Smooth muscle cell (in vitro differentiated cells): ENCODE measurements around the gene SPATC1L. TPM values are rescaled to one million over a fixed set of nuclear protein-coding genes. Genes with fewer than 3 reads are reported as not detected.

Experiments used
- DNase-seq: peaks from one replicate; lab custom pipeline; 2025; ENCODE audit not compliant: unreplicated experiment; lab: John Stamatoyannopoulos, UW
- H2AFZ ChIP-seq: fragments of 200-600 bp; sonication (generic); 2 replicates; pipeline ENCODE4 v1.6.0; 2016; ENCODE audit warnings: antibody characterized with exemption, low read depth, mild to moderate bottlenecking
- H3F3A ChIP-seq: fragments of 200-600 bp; sonication (generic); 2 replicates; pipeline ENCODE4 v1.6.0; 2017; ENCODE audit warnings: antibody characterized with exemption, low read depth
- H3K27ac ChIP-seq: fragments of 200-600 bp; sonication (generic); 2 replicates; pipeline ENCODE4 v1.5.1; 2016; ENCODE audit warnings: low read depth, mild to moderate bottlenecking
- H3K27me3 ChIP-seq: fragments of 200-600 bp; sonication (generic); 2 replicates; pipeline ENCODE4 v1.6.1; 2016; ENCODE audit warnings: low read depth, mild to moderate bottlenecking
- H3K36me3 ChIP-seq: fragments of 200-600 bp; sonication (generic); 2 replicates; pipeline ENCODE4 v1.5.1; 2016; ENCODE audit warnings: low read depth
- H3K4me1 ChIP-seq: fragments of 200-600 bp; sonication (generic); 2 replicates; pipeline ENCODE4 v1.5.1; 2016; ENCODE audit warnings: low read depth
- H3K4me2 ChIP-seq: fragments of 200-600 bp; sonication (generic); 2 replicates; pipeline ENCODE4 v1.6.0; 2016; ENCODE audit warnings: mild to moderate bottlenecking
- H3K4me3 ChIP-seq: fragments of 200-600 bp; sonication (generic); 2 replicates; pipeline ENCODE4 v1.5.1; 2016; ENCODE audit warnings: mild to moderate bottlenecking
- H3K79me2 ChIP-seq: fragments of 200-600 bp; sonication (generic); 2 replicates; pipeline ENCODE4 v1.6.0; 2016; ENCODE audit warnings: low read depth, mild to moderate bottlenecking
- H3K9ac ChIP-seq: fragments of 200-600 bp; sonication (generic); 2 replicates; pipeline ENCODE4 v1.6.0; 2016; ENCODE audit warnings: low read depth
- H3K9me3 ChIP-seq: fragments of 200-600 bp; sonication (generic); replicated peaks from 2 replicates; pipeline ENCODE4 v1.5.1; 2016; ENCODE audit warnings: low read depth
- H4K20me1 ChIP-seq: fragments of 200-600 bp; sonication (generic); 2 replicates; pipeline ENCODE4 v1.6.0; 2016; ENCODE audit warnings: low read depth
- CTCF ChIP-seq: fragments of 200-600 bp; sonication (generic); IDR thresholded peaks from 2 replicates; pipeline ENCODE4 v1.5.1; 2017; ENCODE audit warnings: borderline replicate concordance, mild to moderate bottlenecking, antibody characterized with exemption; ENCODE audit not compliant: insufficient read depth, poor library complexity, severe bottlenecking
- WGBS: methylation state at CpG from one replicate; pipeline ENCODE4 v1.1.7; 2016; ENCODE audit warnings: low lambda C conversion rate; 5-methylcytosine and 5-hydroxymethylcytosine counted together
- polyA plus RNA-seq: library from polyadenylated mRNA; unstranded; fragments of >200 nt; fragmentation: Nextera tagmentation; extraction: Ambion mirVana; gene quantifications from 2 replicates; pipeline ENCODE4 v1.2.1, GENCODE V29; 2016
- total RNA-seq: library from RNA; depleted of rRNA; stranded (reverse); fragments of >200 nt; gene quantifications from 2 replicates; pipeline ENCODE4 v1.2.3, GENCODE V29; 2014

The SPATC1L gene
- total and polyA plus RNA-seq, 2 experiments from 2014 or later: 6.4 to 36.5 TPM

- no peak for TF ChIP-seq CTCF
- H3K4me1 ChIP-seq: no peaks in the 10 kb centered on the region
- no peak overlapping the region for H3K9ac ChIP-seq
- no peak overlapping the region for H3K27ac ChIP-seq
- H3K79me2 ChIP-seq: no peaks in the 10 kb centered on the region
- H3K9me3 ChIP-seq: no peaks in the 10 kb centered on the region
- H3K36me3 ChIP-seq: no peaks in the 10 kb centered on the region
- 83% methylated on average over 4 of the region's 7 CpGs for WGBS
- H3K4me3 ChIP-seq: no peak overlapping the region
- H3K4me2 ChIP-seq: no peak overlapping the region
- peaks cover 40% of the 10 kb centered on the region for H4K20me1 ChIP-seq
- no peak overlapping the region for H2AFZ ChIP-seq
- no peak for DNase-seq
- H3K27me3 ChIP-seq: no peaks in the 10 kb centered on the region
- H3F3A ChIP-seq: peaks cover 11% of the 10 kb centered on the region
Observed at GRCh38 chr21:46135782-46136395, 48.4 kb downstream of the SPATC1L start.

- Histone ChIP-seq H3K27ac (no peak overlapping the region), H3F3A (peaks cover 45% of the 10 kb centered on the region), H4K20me1 (peaks cover 63% of the 10 kb centered on the region), H2AFZ (no peak overlapping the region), H3K79me2 (no peaks in the 10 kb centered on the region), H3K9ac (no peak overlapping the region), H3K4me3 (no peak overlapping the region), H3K4me1 (no peaks in the 10 kb centered on the region), H3K9me3 (no peaks in the 10 kb centered on the region), H3K36me3 (no peaks in the 10 kb centered on the region), H3K27me3 (no peaks in the 10 kb centered on the region), H3K4me2 (no peak overlapping the region)
- TF ChIP-seq CTCF: no peak
- whole genome bisulfite sequencing: 97% methylated on average over 76 of the region's 85 CpGs
- no peak for DNase-seq
Observed at GRCh38 chr21:46131838-46132651, 52.2 kb downstream of the SPATC1L start.

- no peak overlapping the region for H3K4me2 ChIP-seq
- peaks cover 68% of the 10 kb centered on the region for H4K20me1 ChIP-seq
- no peaks in the 10 kb centered on the region for H3K79me2 ChIP-seq
- H3K4me3 ChIP-seq: no peak overlapping the region
- no peaks in the 10 kb centered on the region for H3K36me3 ChIP-seq
- H2AFZ ChIP-seq: no peak overlapping the region
- no peak for DNase-seq
- H3K27me3 ChIP-seq: no peaks in the 10 kb centered on the region
- no peaks in the 10 kb centered on the region for H3K9me3 ChIP-seq
- 91% methylated on average over 4 of the region's 4 CpGs for WGBS
- no peak overlapping the region for H3K9ac ChIP-seq
- peaks cover 51% of the 10 kb centered on the region for H3F3A ChIP-seq
- no peak for TF ChIP-seq CTCF
- H3K27ac ChIP-seq: no peak overlapping the region
- no peaks in the 10 kb centered on the region for H3K4me1 ChIP-seq
Observed at GRCh38 chr21:46131588-46131837, 52.7 kb downstream of the SPATC1L start.
